ENCODE measurements around the gene CRHR2.

CRHR2 gene

GRCh38 chr7:30625283-30625682, 57.0 kb downstream of the CRHR2 start:
- DNase-seq (ENCODE audit: low read depth, low spot score) = no peak

- DNase-seq (ENCODE audit: low read depth, low spot score) = no peak
Measured at GRCh38 chr7:30618961-30619360, 63.3 kb downstream of the CRHR2 start.

GRCh38 chr7:30618080-30618676, 64.1 kb downstream of the CRHR2 start:
- no peak for DNase-seq (ENCODE audit: low read depth, low spot score)

GRCh38 chr7:30617359-30617758, 64.9 kb downstream of the CRHR2 start:
- no peak for DNase-seq (ENCODE audit: low read depth, low spot score)

GRCh38 chr7:30616318-30616717, 65.9 kb downstream of the CRHR2 start:
- no peak for DNase-seq (ENCODE audit: low read depth, low spot score)

GRCh38 chr7:30613366-30614325, 68.6 kb downstream of the CRHR2 start:
- DNase-seq (ENCODE audit: low read depth, low spot score) = peak; percentile 48

- DNase-seq (ENCODE audit: low read depth, low spot score) = no peak
Measured at GRCh38 chr7:30612658-30613265, 69.5 kb downstream of the CRHR2 start.

- DNase-seq (ENCODE audit: low read depth, low spot score) = no peak
Measured at GRCh38 chr7:30605832-30606231, 76.4 kb downstream of the CRHR2 start.

- no peak for DNase-seq (ENCODE audit: low read depth, low spot score)
Measured at GRCh38 chr7:30604901-30605300, 77.4 kb downstream of the CRHR2 start.

Measured in astrocyte of the hippocampus (primary cell).